B cell (primary cell): ENCODE results near the gene EYA4. TPM values are rescaled to one million over a fixed set of nuclear protein-coding genes. Genes with fewer than 3 reads are reported as not detected.

ENCODE experiments used
- ATAC-seq: fragments of 200-7000 bp; cut with Tn5 transposase; one replicate; pipeline ENCODE4 v1.10.0; 2021; ENCODE audit warnings: low read depth, mild to moderate bottlenecking, moderate number of reproducible peaks, moderate library complexity
- CTCF ChIA-PET: fragments of 350-600 bp; sonication (Branson Sonifier 250); formaldehyde crosslinking; loops from one replicate; lab custom pipeline; 2021; ENCODE audit warnings: antibody characterized with exemption, inconsistent platforms; lab: Charles Lee
- POLR2A ChIA-PET: fragments of 350-600 bp; sonication (Branson Sonifier 250); formaldehyde crosslinking; loops from one replicate; lab custom pipeline; 2021; ENCODE audit warnings: antibody characterized with exemption; lab: Charles Lee
- DNase-seq: peaks from one replicate; pipeline ENCODE4 v3.0.0; 2013
- H2AFZ ChIP-seq: 2 replicates; pipeline ENCODE4 v1.6.1; 2012; ENCODE audit warnings: mild to moderate bottlenecking, low read depth, low read length; ENCODE audit not compliant: insufficient read depth, poor library complexity, severe bottlenecking
- H3K27ac ChIP-seq, 2 donors: 1 replicate in 1 of 2; 2 replicates in 1 of 2; pipeline ENCODE4 v1.5.1; 2012 to 2013; ENCODE audit warnings: low read length in 2 of 2, mild to moderate bottlenecking in 2 of 2, moderate library complexity in 1 of 2
- H3K27me3 ChIP-seq, 4 experiments: fragments of 200-600 bp in 1 of 4; sonication (generic) in 1 of 4; replicated peaks in 1 of 4; 1 replicate in 2 of 4; 2 replicates in 2 of 4; pipeline versions ENCODE4 v1.6.1 to v1.7.0; 2013 to 2016; ENCODE audit warnings: low read length in 3 of 4, mild to moderate bottlenecking in 2 of 4, mixed read lengths in 1 of 4, moderate library complexity in 1 of 4; ENCODE audit not compliant: insufficient read depth in 4 of 4, control insufficient read depth in 3 of 4; ENCODE audit errors: control extremely low read depth in 1 of 4
- H3K36me3 ChIP-seq, 2 experiments: replicated peaks in 1 of 2; 1 replicate in 1 of 2; 2 replicates in 1 of 2; pipeline versions ENCODE4 v1.6.1 to v1.7.1; 2013; ENCODE audit warnings: low read length in 1 of 2; ENCODE audit not compliant: insufficient read depth in 2 of 2, control insufficient read depth in 1 of 2; ENCODE audit errors: control extremely low read depth in 1 of 2, extremely low read depth in 1 of 2
- H3K4me1 ChIP-seq, 2 donors: fragments of 200-600 bp in 1 of 2; sonication (generic) in 1 of 2; 1 replicate in 1 of 2; 2 replicates in 1 of 2; pipeline versions ENCODE4 v1.5.1 to v1.6.1; 2013 to 2017; ENCODE audit warnings: low read length in 2 of 2; ENCODE audit not compliant: control insufficient read depth in 2 of 2, insufficient read depth in 2 of 2
- H3K4me2 ChIP-seq: replicated peaks from 2 replicates; pipeline ENCODE3; 2012; ENCODE audit warnings: mild to moderate bottlenecking, low read depth, low read length; ENCODE audit not compliant: poor library complexity, severe bottlenecking
- H3K4me3 ChIP-seq, 5 experiments: fragments of 200-600 bp in 1 of 5; sonication (generic) in 1 of 5; 1 replicate in 3 of 5; 2 replicates in 2 of 5; pipeline versions ENCODE4 v1.5.1 to v1.7.0; 2011 to 2016; ENCODE audit warnings: low read length in 4 of 5, mild to moderate bottlenecking in 4 of 5, low read depth in 2 of 5, control low read depth in 1 of 5, moderate library complexity in 1 of 5; ENCODE audit not compliant: insufficient read depth in 1 of 5; ENCODE audit errors: control extremely low read depth in 1 of 5, extremely low read depth in 1 of 5
- H3K79me2 ChIP-seq: fragments of 200-600 bp; sonication (generic); one replicate; pipeline ENCODE4 v1.6.0; 2016; ENCODE audit warnings: low read length; ENCODE audit not compliant: control insufficient read depth, insufficient read depth
- H3K9ac ChIP-seq: fragments of 200-600 bp; sonication (generic); 2 replicates; pipeline ENCODE4 v1.6.1; 2017; ENCODE audit warnings: mild to moderate bottlenecking, low read length, moderate library complexity
- H3K9me3 ChIP-seq, 3 donors: one replicate each; pipeline versions ENCODE4 v1.6.1 to v1.7.1; 2013; ENCODE audit warnings: low read length in 2 of 3; ENCODE audit not compliant: control insufficient read depth in 2 of 3, insufficient read depth in 1 of 3; ENCODE audit errors: control extremely low read depth in 1 of 3
- H4K20me1 ChIP-seq: 2 replicates; pipeline ENCODE4 v1.6.0; 2012; ENCODE audit warnings: mild to moderate bottlenecking, low read length; ENCODE audit not compliant: insufficient read depth, control insufficient read depth, poor library complexity, severe bottlenecking
- H3K27ac Mint-ChIP-seq: one replicate; pipeline ENCODE4 v1.8.0; 2021; ENCODE audit warnings: mixed read lengths
- H3K27me3 Mint-ChIP-seq: one replicate; pipeline ENCODE4 v1.8.0; 2021; ENCODE audit warnings: mixed read lengths
- H3K4me1 Mint-ChIP-seq: one replicate; pipeline ENCODE4 v1.8.0; 2021; ENCODE audit warnings: mixed read lengths
- H3K4me3 Mint-ChIP-seq: one replicate; pipeline ENCODE4 v1.8.0; 2021; ENCODE audit warnings: mixed read lengths
- H3K9me3 Mint-ChIP-seq: one replicate; pipeline ENCODE4 v1.8.0; 2022; ENCODE audit warnings: mixed read lengths; ENCODE audit not compliant: insufficient read depth
- CTCF ChIP-seq: fragments of 200-600 bp; IDR thresholded peaks from one replicate; pipeline ENCODE4 v1.8.0; 2022; ENCODE audit warnings: antibody characterized with exemption, mild to moderate bottlenecking
- EZH2 ChIP-seq: IDR thresholded peaks from 2 replicates; pipeline ENCODE4 v1.6.1; 2012; ENCODE audit warnings: borderline replicate concordance, low read depth, mild to moderate bottlenecking, moderate library complexity, low read length; ENCODE audit not compliant: insufficient read depth, poor library complexity, severe bottlenecking
- WGBS: methylation state at CpG from one replicate; pipeline ENCODE4 v1.1.5; 2013; ENCODE audit warnings: missing lambda C conversion rate; ENCODE audit not compliant: insufficient coverage; 5-methylcytosine and 5-hydroxymethylcytosine counted together
- intact Hi-C: fragments of 100-400 bp; cut with micrococcal nuclease; formaldehyde crosslinking; loops from one replicate; pipeline ENCODE4 v1.10.0; 2022
- polyA plus RNA-seq: library from polyadenylated mRNA; depleted of rRNA; stranded (reverse); fragments of >200 nt; gene quantifications from 2 replicates; pipeline ENCODE4 v1.2.3, GENCODE V29; 2012
- total RNA-seq, 2 donors: library from RNA; stranded (reverse); fragments of 120-200 nt in 1 of 2; gene quantifications; 1 replicate in 1 of 2; 2 replicates in 1 of 2; pipeline versions ENCODE4 v1.2.3 to v1.2.4, GENCODE V29; 2013 to 2022

Gene EYA4
- total and polyA plus RNA-seq, 2 donors (not counting 1 experiment from before 2014, with no cell fraction given): 0.49 TPM; not detected in 1

- intact Hi-C loops: no loop called here
- no peak overlapping the region for H3K9ac ChIP-seq
- H3K27ac ChIP-seq: no peak overlapping the region
- Mint-ChIP-seq H3K4me1 (no peaks in the 10 kb centered on the region), H3K9me3 (no peaks in the 10 kb centered on the region), H3K4me3 (no peak overlapping the region), H3K27me3 (peaks cover 25% of the 10 kb centered on the region), H3K27ac (no peak overlapping the region)
- no peak for ATAC-seq
- H3K79me2 ChIP-seq: no peaks in the 10 kb centered on the region
- no peaks in the 10 kb centered on the region for H3K36me3 ChIP-seq
- no peak overlapping the region for H2AFZ ChIP-seq
- H3K4me1 ChIP-seq: no peaks in the 10 kb centered on the region
- H4K20me1 ChIP-seq: no peaks in the 10 kb centered on the region
- TF ChIP-seq CTCF (no peak), EZH2 (no peak)
- ChIA-PET CTCF (interaction anchor here (0.6 kb wide), 1 partner anchor 295 kb away, joined by 3 read pairs; no protein-coding TSS in a partner anchor), POLR2A (no interaction called here)
- H3K4me2 ChIP-seq: no peak overlapping the region
- WGBS: no CpG with 5 or more reads among the region's 2 CpGs
- H3K27me3 ChIP-seq: peaks cover 0 to 8% (median 5%) of the 10 kb centered on the region in 4 experiments
- H3K9me3 ChIP-seq: no peaks in the 10 kb centered on the region
- DNase-seq: no peak
- H3K4me3 ChIP-seq: no peak overlapping the region
Observed at GRCh38 chr6:133541040-133541439, 299.9 kb downstream of the EYA4 start.

GRCh38 chr6:133542056-133542821 lies 301.1 kb downstream of the EYA4 start:
- Mint-ChIP-seq H3K4me3 (no peak overlapping the region), H3K4me1 (no peaks in the 10 kb centered on the region), H3K27me3 (peaks cover 25% of the 10 kb centered on the region), H3K27ac (no peak overlapping the region), H3K9me3 (no peaks in the 10 kb centered on the region)
- H4K20me1 ChIP-seq: no peaks in the 10 kb centered on the region
- ATAC-seq: no peak
- no peaks in the 10 kb centered on the region for H3K4me1 ChIP-seq
- CTCF ChIA-PET: no interaction called here
- no peak overlapping the region for H3K4me3 ChIP-seq
- no peaks in the 10 kb centered on the region for H3K79me2 ChIP-seq
- TF ChIP-seq EZH2: no peak
- TF ChIP-seq CTCF: no peak
- 68% methylated on average over 9 of the region's 9 CpGs for WGBS
- no peak overlapping the region for H3K27ac ChIP-seq
- no peak overlapping the region for H2AFZ ChIP-seq
- no peak for DNase-seq
- no peak overlapping the region for H3K4me2 ChIP-seq
- no peaks in the 10 kb centered on the region for H3K36me3 ChIP-seq
- POLR2A ChIA-PET: no interaction called here
- no peak overlapping the region for H3K9ac ChIP-seq
- H3K9me3 ChIP-seq: no peaks in the 10 kb centered on the region
- intact Hi-C loops: no loop called here
- peaks cover 0 to 8% (median 5%) of the 10 kb centered on the region in 4 experiments for H3K27me3 ChIP-seq
